DND-41 (cell line): Measurements from ENCODE around the gene PDE4B.

ENCODE experiments used
- ATAC-seq: fragments of 200-7000 bp; cut with Tn5 transposase; 3 replicates; pipeline ENCODE4 v1.9.1; 2021; ENCODE audit warnings: low read depth; ENCODE audit not compliant: insufficient read depth
- DNase-seq: peaks from one replicate; pipeline ENCODE4 v3.0.0-alpha.2; 2020
- H2AFZ ChIP-seq: 2 replicates; pipeline ENCODE4 v1.6.0; 2012; ENCODE audit warnings: low read depth, low read length
- H3K27ac ChIP-seq: 2 replicates; pipeline ENCODE4 v1.5.1; 2012; ENCODE audit warnings: low read length, inconsistent platforms
- H3K27me3 ChIP-seq: fragments of 200-600 bp; sonication (generic); 2 replicates; pipeline ENCODE4 v1.6.0; 2012; ENCODE audit warnings: low read length, mild to moderate bottlenecking, inconsistent platforms; ENCODE audit not compliant: insufficient read depth, poor library complexity
- H3K36me3 ChIP-seq: 2 replicates; pipeline ENCODE4 v1.5.1; 2012; ENCODE audit warnings: low read length, inconsistent platforms; ENCODE audit not compliant: insufficient read depth
- H3K4me1 ChIP-seq: 2 replicates; pipeline ENCODE4 v1.5.1; 2012; ENCODE audit warnings: mild to moderate bottlenecking, low read length; ENCODE audit not compliant: insufficient read depth
- H3K4me2 ChIP-seq: 2 replicates; pipeline ENCODE4 v1.6.0; 2012; ENCODE audit warnings: mild to moderate bottlenecking, moderate library complexity, low read length, inconsistent platforms; ENCODE audit not compliant: insufficient read depth
- H3K4me3 ChIP-seq, 2 experiments: fragments of 200-600 bp in 1 of 2; shearing (Covaris generic) in 1 of 2; 2 replicates each; pipeline ENCODE4 v1.5.1; 2012 to 2016; ENCODE audit warnings: inconsistent platforms in 2 of 2, low read length in 2 of 2, mild to moderate bottlenecking in 2 of 2, low read depth in 1 of 2, moderate library complexity in 1 of 2
- H3K79me2 ChIP-seq: 2 replicates; pipeline ENCODE4 v1.6.0; 2012; ENCODE audit warnings: low read length, inconsistent platforms; ENCODE audit not compliant: insufficient read depth
- H3K9ac ChIP-seq: 2 replicates; pipeline ENCODE4 v1.6.0; 2012; ENCODE audit warnings: low read depth, mild to moderate bottlenecking, inconsistent platforms, low read length, moderate library complexity
- H3K9me3 ChIP-seq: 2 replicates; pipeline ENCODE4 v1.5.1; 2012; ENCODE audit warnings: low read length, moderate library complexity, mild to moderate bottlenecking, inconsistent platforms; ENCODE audit not compliant: insufficient read depth, severe bottlenecking
- H4K20me1 ChIP-seq: 2 replicates; pipeline ENCODE4 v1.6.0; 2012; ENCODE audit warnings: low read length; ENCODE audit not compliant: insufficient read depth
- CTCF ChIP-seq: IDR thresholded peaks from 2 replicates; pipeline ENCODE4 v1.5.1; 2012; ENCODE audit warnings: borderline replicate concordance, low read length, moderate library complexity, mild to moderate bottlenecking; ENCODE audit not compliant: poor library complexity, severe bottlenecking; ENCODE audit errors: extremely low read depth
- EZH2 ChIP-seq: IDR thresholded peaks from 3 replicates; pipeline ENCODE4 v1.6.1; 2012; ENCODE audit warnings: borderline replicate concordance, low read depth, mild to moderate bottlenecking, moderate library complexity, low read length, inconsistent platforms; ENCODE audit not compliant: severe bottlenecking

Gene PDE4B

GRCh38 chr1:66273656-66274055 lies 481.0 kb downstream of the PDE4B start:
- DNase-seq (no peak), ATAC-seq (no peak)
- Histone ChIP-seq H3K79me2 (no peaks in the 10 kb centered on the region), H4K20me1 (no peaks in the 10 kb centered on the region), H3K4me1 (peaks cover 22% of the 10 kb centered on the region), H3K9me3 (no peaks in the 10 kb centered on the region), H3K4me3 (no peak overlapping the region), H3K4me2 (no peak overlapping the region), H2AFZ (no peak overlapping the region), H3K36me3 (no peaks in the 10 kb centered on the region), H3K9ac (no peak overlapping the region), H3K27ac (no peak overlapping the region), H3K27me3 (peaks cover 11% of the 10 kb centered on the region)
- TF ChIP-seq EZH2, result no peak

GRCh38 chr1:66274634-66275033 lies 481.9 kb downstream of the PDE4B start:
- H3K9ac ChIP-seq, result no peak overlapping the region
- DNase-seq (no peak), ATAC-seq (no peak)
- H3K9me3 ChIP-seq, result no peaks in the 10 kb centered on the region
- H2AFZ ChIP-seq, result no peak overlapping the region
- no peaks in the 10 kb centered on the region for H4K20me1 ChIP-seq
- H3K79me2 ChIP-seq, result no peaks in the 10 kb centered on the region
- H3K27me3 ChIP-seq, result peaks cover 11% of the 10 kb centered on the region
- H3K4me1 ChIP-seq, result peaks cover 22% of the 10 kb centered on the region
- H3K4me2 ChIP-seq, result no peak overlapping the region
- no peak overlapping the region for H3K27ac ChIP-seq
- TF ChIP-seq EZH2 (no peak), CTCF (no peak)
- no peaks in the 10 kb centered on the region for H3K36me3 ChIP-seq
- no peak overlapping the region for H3K4me3 ChIP-seq

GRCh38 chr1:66275083-66275482 lies 482.4 kb downstream of the PDE4B start:
- Histone ChIP-seq H2AFZ (no peak overlapping the region), H3K9ac (no peak overlapping the region), H3K4me2 (no peak overlapping the region)

GRCh38 chr1:66275601-66276023 lies 482.9 kb downstream of the PDE4B start:
- no peak for TF ChIP-seq EZH2
- TF ChIP-seq CTCF, result no peak
- peaks cover 11% of the 10 kb centered on the region for H3K27me3 ChIP-seq
- no peaks in the 10 kb centered on the region for H3K79me2 ChIP-seq
- no peaks in the 10 kb centered on the region for H3K36me3 ChIP-seq
- H3K4me1 ChIP-seq, result peaks cover 22% of the 10 kb centered on the region
- no peaks in the 10 kb centered on the region for H4K20me1 ChIP-seq
- no peak overlapping the region for H3K9ac ChIP-seq
- no peak overlapping the region for H3K27ac ChIP-seq
- H3K4me3 ChIP-seq, result no peak overlapping the region
- ATAC-seq (no peak), DNase-seq (no peak)
- H3K4me2 ChIP-seq, result no peak overlapping the region
- no peak overlapping the region for H2AFZ ChIP-seq
- H3K9me3 ChIP-seq, result no peaks in the 10 kb centered on the region

More at GRCh38 chr1:66275083-66275482, 482.4 kb downstream of the PDE4B start:
- H4K20me1 ChIP-seq, result no peaks in the 10 kb centered on the region
- H3K36me3 ChIP-seq, result no peaks in the 10 kb centered on the region
- TF ChIP-seq EZH2 (no peak), CTCF (no peak)
- H3K27ac ChIP-seq, result no peak overlapping the region
- DNase-seq (no peak), ATAC-seq (no peak)
- H3K79me2 ChIP-seq, result no peaks in the 10 kb centered on the region
- peaks cover 11% of the 10 kb centered on the region for H3K27me3 ChIP-seq
- H3K9me3 ChIP-seq, result no peaks in the 10 kb centered on the region
- H3K4me1 ChIP-seq, result peaks cover 22% of the 10 kb centered on the region
- no peak overlapping the region for H3K4me3 ChIP-seq
